NB4 (cell line): ENCODE measurements around the gene C1orf185.

Experiments
- CTCF ChIP-seq: IDR thresholded peaks from one replicate; pipeline ENCODE4 v1.5.1; 2012; ENCODE audit warnings: low read depth, low read length
- MAX ChIP-seq: IDR thresholded peaks from 2 replicates; pipeline ENCODE4 v1.6.1; 2011; ENCODE audit warnings: low read depth, low read length
- MYC ChIP-seq: IDR thresholded peaks from 2 replicates; pipeline ENCODE4 v1.6.1; 2011; ENCODE audit warnings: low read depth, low read length
- POLR2A ChIP-seq: IDR thresholded peaks from 2 replicates; pipeline ENCODE4 v1.6.1; 2011; ENCODE audit warnings: mild to moderate bottlenecking; ENCODE audit not compliant: insufficient read length; ENCODE audit errors: extremely low read depth

- no peak for TF ChIP-seq POLR2A
- no peak for TF ChIP-seq CTCF
- no peak for TF ChIP-seq MYC
- no peak for TF ChIP-seq MAX
These were observed 38.9 kb upstream of the C1orf185 start for GRCh38 chr1:51063121-51063520.
